UCSD-AML1 (cell line): ENCODE measurements around the gene FBXO2.

Experiments
- DNase-seq: peaks from one replicate; lab custom pipeline; 2025; ENCODE audit not compliant: unreplicated experiment; lab: John Stamatoyannopoulos, UW

The FBXO2 gene

DNA sequence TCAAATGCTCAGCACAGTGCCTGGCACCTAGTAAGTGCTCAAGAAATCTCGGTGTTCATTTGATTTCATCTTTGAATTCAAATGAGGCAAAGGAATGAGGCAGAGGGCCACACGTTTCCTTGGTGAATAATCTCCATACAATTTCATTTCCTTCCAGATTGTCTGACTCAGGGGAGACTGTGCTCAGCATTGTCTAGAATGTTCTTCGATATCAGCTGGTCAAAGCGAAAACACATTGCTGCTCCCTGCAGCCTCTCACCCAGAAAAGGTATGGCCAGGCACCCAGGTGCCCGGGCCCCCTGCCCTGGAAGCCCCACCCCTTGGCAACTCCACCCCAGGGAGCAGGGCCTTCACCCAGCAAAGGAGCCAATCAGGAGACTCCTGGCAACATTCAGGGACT lies 55.8 kb downstream of the FBXO2 start:
- DNase-seq, result no peak
